ENCODE data around the gene RHOH.

Gene RHOH

DNA sequence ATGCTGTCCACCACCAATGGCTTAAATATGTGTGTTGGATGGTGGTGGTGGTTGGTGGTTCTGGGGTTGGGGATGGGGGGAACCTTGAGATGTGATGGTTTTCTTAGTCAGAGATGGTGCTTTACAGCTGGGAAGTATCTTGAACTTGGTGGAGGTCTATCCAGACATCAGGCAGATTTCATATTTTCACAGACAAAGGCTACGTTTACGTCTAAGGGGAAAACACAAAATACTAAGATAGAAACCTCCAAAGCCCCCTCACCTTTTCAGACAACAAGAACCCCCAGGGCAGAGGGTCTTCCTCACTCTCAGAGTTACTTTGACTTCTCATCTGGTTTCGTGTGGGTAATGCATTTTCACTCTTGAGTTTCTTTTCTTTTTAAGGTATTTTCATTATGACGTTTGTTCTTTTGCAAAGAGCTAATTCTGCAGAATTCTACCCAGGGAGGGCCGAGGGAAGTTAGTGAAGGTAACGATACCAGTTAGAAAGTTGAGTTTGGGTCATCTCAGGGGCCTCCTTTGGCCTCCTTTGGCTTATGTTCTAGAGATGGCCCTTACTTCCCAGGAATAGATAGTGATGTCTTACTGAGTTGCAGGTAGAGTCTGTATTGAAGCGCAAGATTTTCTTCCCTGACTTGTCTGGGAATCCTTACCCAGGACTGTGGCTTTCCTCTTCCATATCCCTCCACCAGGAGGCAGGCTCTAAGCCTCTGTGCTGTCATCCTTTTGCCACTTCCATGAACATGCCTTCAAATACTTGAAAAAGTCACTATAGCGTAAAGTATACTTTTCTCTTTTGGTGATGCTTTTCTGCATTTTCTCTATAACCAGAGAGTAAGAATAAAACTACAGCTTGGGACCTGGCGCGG is 31.9 kb downstream of the RHOH start:
- H3K36me3 ChIP-seq (ENCODE audit: control insufficient read depth, low read length), result peaks cover 97% of the 10 kb centered on the region
- no peak for TF ChIP-seq EZH2phosphoT487 (IDR thresholded peaks at IDR 0.05; ENCODE audit: borderline replicate concordance, low read length)
- TF ChIP-seq, protein P1, sequence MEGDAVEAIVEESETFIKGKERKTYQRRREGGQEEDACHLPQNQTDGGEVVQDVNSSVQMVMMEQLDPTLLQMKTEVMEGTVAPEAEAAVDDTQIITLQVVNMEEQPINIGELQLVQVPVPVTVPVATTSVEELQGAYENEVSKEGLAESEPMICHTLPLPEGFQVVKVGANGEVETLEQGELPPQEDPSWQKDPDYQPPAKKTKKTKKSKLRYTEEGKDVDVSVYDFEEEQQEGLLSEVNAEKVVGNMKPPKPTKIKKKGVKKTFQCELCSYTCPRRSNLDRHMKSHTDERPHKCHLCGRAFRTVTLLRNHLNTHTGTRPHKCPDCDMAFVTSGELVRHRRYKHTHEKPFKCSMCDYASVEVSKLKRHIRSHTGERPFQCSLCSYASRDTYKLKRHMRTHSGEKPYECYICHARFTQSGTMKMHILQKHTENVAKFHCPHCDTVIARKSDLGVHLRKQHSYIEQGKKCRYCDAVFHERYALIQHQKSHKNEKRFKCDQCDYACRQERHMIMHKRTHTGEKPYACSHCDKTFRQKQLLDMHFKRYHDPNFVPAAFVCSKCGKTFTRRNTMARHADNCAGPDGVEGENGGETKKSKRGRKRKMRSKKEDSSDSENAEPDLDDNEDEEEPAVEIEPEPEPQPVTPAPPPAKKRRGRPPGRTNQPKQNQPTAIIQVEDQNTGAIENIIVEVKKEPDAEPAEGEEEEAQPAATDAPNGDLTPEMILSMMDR (IDR thresholded peaks at IDR 0.05; ENCODE audit: low read depth, low read length, poor library complexity, severe bottlenecking), result peak; percentile 45
- H4K20me1 ChIP-seq (ENCODE audit: control insufficient read depth, insufficient read depth, low read depth, low read length), result peaks cover 65% of the 10 kb centered on the region
- peaks cover 100% of the 10 kb centered on the region for H3K79me2 ChIP-seq (ENCODE audit: control insufficient read depth, low read length)
- no peaks in the 10 kb centered on the region for H3K9me3 ChIP-seq (ENCODE audit: control insufficient read depth, insufficient read depth, low read length)
- no peaks in the 10 kb centered on the region for H3K9me2 ChIP-seq (replicated peaks; ENCODE audit: control insufficient read depth, low read length)
- peaks cover 96% of the 10 kb centered on the region for H3K4me1 ChIP-seq (ENCODE audit: control insufficient read depth, low read length)
- no peak overlapping the region; the same call in 1 of the 2 replicates for H3K27ac ChIP-seq (ENCODE audit: low read depth, low read length)
- no peaks in the 10 kb centered on the region for H3K27me3 ChIP-seq (ENCODE audit: control insufficient read depth, low read length)
- H3F3A ChIP-seq (ENCODE audit: control insufficient read depth, insufficient read depth), result peaks cover 72% of the 10 kb centered on the region
- peak overlapping the region; percentile 13 for H3K4me2 ChIP-seq (ENCODE audit: low read length)
- no peak overlapping the region for H3K4me3 ChIP-seq (ENCODE audit: low read length)

DNA sequence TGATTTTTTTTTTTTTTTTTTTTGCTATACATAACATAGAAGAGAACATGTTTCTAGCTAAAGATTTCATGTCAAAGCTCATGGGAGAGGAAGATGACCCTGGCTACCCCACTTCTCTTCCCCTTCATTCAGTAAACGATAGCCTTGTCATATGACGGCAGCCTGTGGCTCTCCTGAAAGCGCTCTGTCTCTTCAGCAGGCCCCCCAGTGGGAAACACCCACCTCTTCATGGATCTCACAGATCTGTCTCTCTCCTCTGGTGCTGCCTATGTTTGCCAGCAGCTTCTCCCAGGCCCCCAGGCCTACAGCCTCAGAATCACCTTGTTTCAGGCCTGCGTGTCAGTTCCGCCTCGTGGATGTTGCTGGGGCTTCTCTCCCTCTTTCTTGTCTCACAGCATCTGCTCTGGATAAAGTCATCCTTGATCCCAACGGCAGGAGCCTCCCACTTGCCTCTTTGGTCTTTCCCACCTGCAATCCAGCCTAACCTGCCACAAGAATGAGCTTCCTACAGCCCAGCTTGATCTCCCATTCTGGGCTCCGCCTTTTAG is 34.6 kb downstream of the RHOH start:
- peaks cover 88% of the 10 kb centered on the region for H3K4me1 ChIP-seq (ENCODE audit: control insufficient read depth, low read length)
- no peak for TF ChIP-seq EZH2phosphoT487 (IDR thresholded peaks at IDR 0.05; ENCODE audit: borderline replicate concordance, low read length)
- TF ChIP-seq, protein P1 (IDR thresholded peaks at IDR 0.05; ENCODE audit: low read depth, low read length, poor library complexity, severe bottlenecking), result no peak

DNA sequence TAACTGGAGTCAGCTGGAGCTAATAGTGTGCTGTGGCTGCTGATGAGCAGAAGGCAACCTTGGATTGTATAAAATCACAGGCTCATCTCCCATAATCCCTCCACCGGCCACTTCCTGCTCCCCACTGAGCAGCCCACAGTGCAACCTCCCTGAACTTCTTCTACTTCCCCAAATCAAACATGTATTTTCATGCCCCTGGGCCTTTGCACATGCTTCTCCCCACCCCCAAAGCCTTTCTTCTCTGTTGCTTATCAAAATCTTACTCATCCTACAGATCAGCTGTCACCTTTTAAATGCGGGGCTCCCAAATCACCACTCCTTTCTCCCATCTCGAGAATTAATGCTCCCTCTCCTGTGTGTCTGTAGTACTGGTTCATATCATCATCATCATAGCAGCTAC is 35.8 kb downstream of the RHOH start:
- Histone ChIP-seq H3K36me3 (ENCODE audit: control insufficient read depth, low read length) (peaks cover 96% of the 10 kb centered on the region), H3K4me3 (ENCODE audit: low read length) (no peak overlapping the region), H3K79me2 (ENCODE audit: control insufficient read depth, low read length) (peaks cover 100% of the 10 kb centered on the region), H3K9me2 (replicated peaks; ENCODE audit: control insufficient read depth, low read length) (no peaks in the 10 kb centered on the region), H3K4me1 (ENCODE audit: control insufficient read depth, low read length) (peaks cover 88% of the 10 kb centered on the region), H4K20me1 (ENCODE audit: control insufficient read depth, insufficient read depth, low read depth, low read length) (peaks cover 49% of the 10 kb centered on the region), H3K27ac (ENCODE audit: low read depth, low read length) (no peak overlapping the region), H3K27me3 (ENCODE audit: control insufficient read depth, low read length) (no peaks in the 10 kb centered on the region), H3F3A (ENCODE audit: control insufficient read depth, insufficient read depth) (peaks cover 71% of the 10 kb centered on the region), H3K9me3 (ENCODE audit: control insufficient read depth, insufficient read depth, low read length) (no peaks in the 10 kb centered on the region), H3K4me2 (ENCODE audit: low read length) (no peak overlapping the region; the same call in 1 of the 2 replicates)
- TF ChIP-seq, protein P1 (IDR thresholded peaks at IDR 0.05; ENCODE audit: low read depth, low read length, poor library complexity, severe bottlenecking), result no peak
- TF ChIP-seq EZH2phosphoT487 (IDR thresholded peaks at IDR 0.05; ENCODE audit: borderline replicate concordance, low read length), result no peak

More for the DNA sequence above, 34.6 kb downstream of the RHOH start:
- Histone ChIP-seq H3K79me2 (ENCODE audit: control insufficient read depth, low read length) (peaks cover 100% of the 10 kb centered on the region), H3K4me3 (ENCODE audit: low read length) (no peak overlapping the region), H3F3A (ENCODE audit: control insufficient read depth, insufficient read depth) (peaks cover 71% of the 10 kb centered on the region), H3K27me3 (ENCODE audit: control insufficient read depth, low read length) (no peaks in the 10 kb centered on the region), H3K36me3 (ENCODE audit: control insufficient read depth, low read length) (peaks cover 96% of the 10 kb centered on the region), H4K20me1 (ENCODE audit: control insufficient read depth, insufficient read depth, low read depth, low read length) (peaks cover 48% of the 10 kb centered on the region), H3K27ac (ENCODE audit: low read depth, low read length) (peak overlapping the region; percentile 8), H3K9me3 (ENCODE audit: control insufficient read depth, insufficient read depth, low read length) (no peaks in the 10 kb centered on the region), H3K9me2 (replicated peaks; ENCODE audit: control insufficient read depth, low read length) (no peaks in the 10 kb centered on the region), H3K4me2 (ENCODE audit: low read length) (peak overlapping the region; percentile 36)

Data from DOHH2 (cell line).